CD14-positive monocyte (primary cell): Measurements from ENCODE around the gene UBE2G2. TPM values are rescaled to one million over a fixed set of nuclear protein-coding genes. Genes with fewer than 3 reads are reported as not detected.

ENCODE experiments used
- DNase-seq, 3 donors: peaks; one replicate each; pipeline ENCODE4 v3.0.0-alpha.2; 2011 to 2022
- H2AFZ ChIP-seq: 2 replicates; pipeline ENCODE4 v1.6.0; 2012; ENCODE audit warnings: mild to moderate bottlenecking, low read depth, low read length, inconsistent platforms; ENCODE audit not compliant: insufficient read depth, poor library complexity, severe bottlenecking
- H3K27ac ChIP-seq, 2 donors: 1 replicate in 1 of 2; 2 replicates in 1 of 2; pipeline ENCODE4 v1.5.1; 2012 to 2013; ENCODE audit warnings: low read length in 2 of 2, control low read depth in 1 of 2, inconsistent platforms in 1 of 2, low read depth in 1 of 2, mild to moderate bottlenecking in 1 of 2
- H3K27me3 ChIP-seq, 2 donors: one replicate each; pipeline versions ENCODE4 v1.6.0 to v1.6.1; 2011 to 2013; ENCODE audit warnings: low read length in 2 of 2; ENCODE audit not compliant: control insufficient read depth in 2 of 2, insufficient read depth in 2 of 2
- H3K36me3 ChIP-seq, 2 donors: replicated peaks in 1 of 2; 1 replicate in 1 of 2; 2 replicates in 1 of 2; pipeline versions ENCODE4 v1.5.1 to v1.6.1; 2012 to 2013; ENCODE audit warnings: low read length in 2 of 2, control low read depth in 1 of 2, inconsistent platforms in 1 of 2, mild to moderate bottlenecking in 1 of 2; ENCODE audit not compliant: insufficient read depth in 2 of 2, control insufficient read depth in 1 of 2
- H3K4me1 ChIP-seq, 2 donors: 1 replicate in 1 of 2; 2 replicates in 1 of 2; pipeline versions ENCODE4 v1.5.1 to v1.6.1; 2012 to 2013; ENCODE audit warnings: low read length in 2 of 2, control low read depth in 1 of 2, inconsistent platforms in 1 of 2, mild to moderate bottlenecking in 1 of 2, moderate library complexity in 1 of 2; ENCODE audit not compliant: insufficient read depth in 2 of 2, control insufficient read depth in 1 of 2
- H3K4me2 ChIP-seq: replicated peaks from 2 replicates; pipeline ENCODE3; 2012; ENCODE audit warnings: low read length, moderate library complexity, mild to moderate bottlenecking; ENCODE audit not compliant: poor library complexity, severe bottlenecking; ENCODE audit errors: extremely low read depth
- H3K4me3 ChIP-seq, 3 experiments: fragments of 200-600 bp in 1 of 3; sonication (generic) in 1 of 3; replicated peaks in 1 of 3; 1 replicate in 2 of 3; 2 replicates in 1 of 3; pipeline ENCODE4 v1.5.1; 2011 to 2013; ENCODE audit warnings: low read length in 3 of 3, mild to moderate bottlenecking in 3 of 3, control low read depth in 2 of 3, low read depth in 2 of 3, inconsistent platforms in 1 of 3, moderate library complexity in 1 of 3
- H3K79me2 ChIP-seq: 2 replicates; pipeline ENCODE4 v1.6.0; 2012; ENCODE audit warnings: mild to moderate bottlenecking, control low read depth, inconsistent platforms, low read length, moderate library complexity; ENCODE audit not compliant: insufficient read depth
- H3K9ac ChIP-seq: 2 replicates; pipeline ENCODE4 v1.6.0; 2017; ENCODE audit warnings: low read length, mild to moderate bottlenecking; ENCODE audit not compliant: insufficient read depth, poor library complexity, severe bottlenecking
- H3K9me3 ChIP-seq, 2 donors: replicated peaks in 1 of 2; 1 replicate in 1 of 2; 2 replicates in 1 of 2; pipeline versions ENCODE4 v1.5.1 to v1.6.1; 2012 to 2013; ENCODE audit warnings: low read length in 2 of 2, control low read depth in 1 of 2; ENCODE audit not compliant: control insufficient read depth in 1 of 2, insufficient read depth in 1 of 2
- H4K20me1 ChIP-seq: 2 replicates; pipeline ENCODE4 v1.6.0; 2012; ENCODE audit warnings: mild to moderate bottlenecking, low read length, control low read depth, moderate library complexity; ENCODE audit not compliant: insufficient read depth
- H3K27ac Mint-ChIP-seq, 7 donors: one replicate each; pipeline ENCODE4 v1.8.0; 2020; ENCODE audit warnings: mild to moderate bottlenecking in 7 of 7, mixed read lengths in 7 of 7, moderate library complexity in 6 of 7, inconsistent platforms in 2 of 7
- H3K27me3 Mint-ChIP-seq, 3 donors: one replicate each; pipeline ENCODE4 v1.8.0; 2021 to 2022; ENCODE audit warnings: low read depth in 3 of 3, mild to moderate bottlenecking in 3 of 3, mixed read lengths in 3 of 3, moderate library complexity in 3 of 3, inconsistent platforms in 1 of 3
- H3K36me3 Mint-ChIP-seq, 2 donors: one replicate each; pipeline ENCODE4 v1.8.0; 2020; ENCODE audit warnings: mixed read lengths in 2 of 2, inconsistent platforms in 1 of 2, mild to moderate bottlenecking in 1 of 2
- H3K4me1 Mint-ChIP-seq: one replicate; pipeline ENCODE4 v1.8.0; 2020; ENCODE audit warnings: mild to moderate bottlenecking, mixed read lengths
- H3K4me3 Mint-ChIP-seq, 2 donors: one replicate each; pipeline ENCODE4 v1.8.0; 2020; ENCODE audit warnings: mild to moderate bottlenecking in 2 of 2, mixed read lengths in 2 of 2, moderate library complexity in 1 of 2
- H3K9me3 Mint-ChIP-seq, 7 donors: one replicate each; pipeline ENCODE4 v1.8.0; 2020 to 2022; ENCODE audit warnings: mixed read lengths in 7 of 7, mild to moderate bottlenecking in 6 of 7, moderate library complexity in 6 of 7, inconsistent platforms in 2 of 7
- WGBS: methylation state at CpG from one replicate; pipeline ENCODE4 v1.1.5; 2013; ENCODE audit warnings: missing lambda C conversion rate; ENCODE audit not compliant: insufficient coverage; 5-methylcytosine and 5-hydroxymethylcytosine counted together
- intact Hi-C, 2 donors: fragments of 100-400 bp; cut with micrococcal nuclease; formaldehyde crosslinking; loops; one replicate each; pipeline versions ENCODE4 v1.15.0 to v1.15.1; 2023
- polyA plus RNA-seq, 3 donors: library from polyadenylated mRNA; depleted of rRNA in 1 of 3; unstranded in 2 of 3; stranded (reverse) in 1 of 3; fragments of 300-500 nt in 2 of 3; fragments of >200 nt in 1 of 3; fragmentation: Illumina TruSeq in 2 of 3; gene quantifications; 1 replicate in 2 of 3; 2 replicates in 1 of 3; pipeline ENCODE4 v1.2.3, GENCODE V29; 2012 to 2021
- TF ChIP-seq, protein P1 (sequence below): fragments of 200-600 bp; IDR thresholded peaks from one replicate; pipeline ENCODE4 v1.8.0; 2022; ENCODE audit warnings: antibody characterized with exemption, mild to moderate bottlenecking

The UBE2G2 gene
- polyA plus RNA-seq, 3 donors, result 22.5 to 123 (median 31.0) TPM

DNA sequence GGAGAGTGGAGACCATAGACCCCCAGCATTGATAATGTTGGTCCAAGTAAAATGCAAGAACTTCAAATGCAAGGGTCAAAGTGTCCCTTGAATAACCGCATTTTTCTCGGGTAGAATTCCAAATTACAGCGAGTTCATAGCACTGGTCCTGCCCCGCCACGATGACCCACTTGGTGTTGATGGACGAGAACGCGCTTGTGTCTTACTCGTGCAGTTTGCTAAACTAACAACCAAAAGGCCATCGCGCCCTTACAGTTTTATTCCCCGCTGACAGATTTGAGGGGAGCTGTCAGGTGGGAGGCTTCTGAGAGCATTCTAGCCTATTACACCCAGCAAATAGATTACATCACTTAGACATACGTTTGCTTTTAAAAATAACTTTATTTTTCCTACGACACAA, 72.9 kb downstream of the UBE2G2 start:
- Histone ChIP-seq H3K36me3 (no peaks in the 10 kb centered on the region), H3K4me3 (no peak overlapping the region), H3K4me2 (no peak overlapping the region), H3K4me1 (no peaks in the 10 kb centered on the region), H4K20me1 (no peaks in the 10 kb centered on the region), H3K9me3 (peaks cover 1 to 4% of the 10 kb centered on the region in 2 donors), H2AFZ (no peak overlapping the region), H3K9ac (no peak overlapping the region), H3K27ac (no peak overlapping the region), H3K27me3 (peaks cover 4 to 13% of the 10 kb centered on the region in 2 donors), H3K79me2 (no peaks in the 10 kb centered on the region)
- TF ChIP-seq, protein P1, sequence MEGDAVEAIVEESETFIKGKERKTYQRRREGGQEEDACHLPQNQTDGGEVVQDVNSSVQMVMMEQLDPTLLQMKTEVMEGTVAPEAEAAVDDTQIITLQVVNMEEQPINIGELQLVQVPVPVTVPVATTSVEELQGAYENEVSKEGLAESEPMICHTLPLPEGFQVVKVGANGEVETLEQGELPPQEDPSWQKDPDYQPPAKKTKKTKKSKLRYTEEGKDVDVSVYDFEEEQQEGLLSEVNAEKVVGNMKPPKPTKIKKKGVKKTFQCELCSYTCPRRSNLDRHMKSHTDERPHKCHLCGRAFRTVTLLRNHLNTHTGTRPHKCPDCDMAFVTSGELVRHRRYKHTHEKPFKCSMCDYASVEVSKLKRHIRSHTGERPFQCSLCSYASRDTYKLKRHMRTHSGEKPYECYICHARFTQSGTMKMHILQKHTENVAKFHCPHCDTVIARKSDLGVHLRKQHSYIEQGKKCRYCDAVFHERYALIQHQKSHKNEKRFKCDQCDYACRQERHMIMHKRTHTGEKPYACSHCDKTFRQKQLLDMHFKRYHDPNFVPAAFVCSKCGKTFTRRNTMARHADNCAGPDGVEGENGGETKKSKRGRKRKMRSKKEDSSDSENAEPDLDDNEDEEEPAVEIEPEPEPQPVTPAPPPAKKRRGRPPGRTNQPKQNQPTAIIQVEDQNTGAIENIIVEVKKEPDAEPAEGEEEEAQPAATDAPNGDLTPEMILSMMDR, result no peak
- WGBS, result 92% methylated on average over 5 of the region's 14 CpGs
- Mint-ChIP-seq H3K9me3 (peaks cover 3 to 15% (median 10%) of the 10 kb centered on the region in 7 donors), H3K27ac (no peak overlapping the region), H3K36me3 (peaks cover 0 to 2% of the 10 kb centered on the region in 2 donors), H3K27me3 (peaks cover 16 to 41% (median 35%) of the 10 kb centered on the region in 3 donors), H3K4me1 (peaks cover 3% of the 10 kb centered on the region), H3K4me3 (no peak overlapping the region)
- no peak for DNase-seq
- intact Hi-C loops, result no loop called here

DNA sequence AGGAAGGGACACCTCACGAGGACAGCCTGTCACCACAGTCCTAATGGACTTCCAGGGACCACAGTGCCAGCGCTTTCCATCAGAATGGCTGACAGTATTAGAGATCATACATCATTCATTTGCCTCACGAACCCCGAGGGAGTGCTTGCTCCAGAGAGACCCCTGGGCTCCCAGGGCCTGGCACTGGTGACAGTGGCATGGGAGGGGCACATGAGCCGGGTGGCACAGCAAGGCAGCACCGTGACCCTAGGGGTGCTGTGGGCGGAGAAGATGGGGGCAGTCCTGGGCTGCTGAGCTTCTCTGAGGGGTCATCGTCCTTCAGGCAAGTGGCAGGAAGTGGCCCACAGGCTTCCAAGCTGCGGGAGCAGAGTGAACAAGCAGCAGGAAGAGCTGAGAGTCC, 73.9 kb downstream of the UBE2G2 start:
- no peak overlapping the region for H3K27ac Mint-ChIP-seq
- Histone ChIP-seq H3K9me3 (peaks cover 0 to 5% of the 10 kb centered on the region in 2 donors), H3K4me3 (no peak overlapping the region), H3K36me3 (no peaks in the 10 kb centered on the region), H3K9ac (no peak overlapping the region), H4K20me1 (no peaks in the 10 kb centered on the region), H3K4me1 (no peaks in the 10 kb centered on the region), H2AFZ (no peak overlapping the region), H3K27me3 (peaks cover 12 to 23% of the 10 kb centered on the region in 2 donors), H3K4me2 (no peak overlapping the region), H3K79me2 (no peaks in the 10 kb centered on the region), H3K27ac (no peak overlapping the region)
- peaks cover 3% of the 10 kb centered on the region for H3K4me1 Mint-ChIP-seq
- H3K4me3 Mint-ChIP-seq, result no peak overlapping the region
- intact Hi-C loops, result no loop called here
- DNase-seq, result no peak
- H3K9me3 Mint-ChIP-seq, result peaks cover 0 to 10% (median 6%) of the 10 kb centered on the region in 7 donors
- TF ChIP-seq, protein P1, result no peak
- peaks cover 25 to 51% (median 45%) of the 10 kb centered on the region in 3 donors for H3K27me3 Mint-ChIP-seq
- WGBS, result 76% methylated on average over 6 of the region's 9 CpGs
- peaks cover 0 to 2% of the 10 kb centered on the region in 2 donors for H3K36me3 Mint-ChIP-seq
